ACHN (cell line): ENCODE data around the gene CAPN11.
"Not testable (repeated sequence)": the region's sequence is repeated elsewhere in the genome, so short reads cannot be mapped to it uniquely, and the experiment has no call there.

ENCODE experiments used
- DNase-seq: peaks from one replicate; pipeline ENCODE4 v3.0.0-alpha.2; 2015
- in situ Hi-C: cut with HindIII; loops from 2 replicates; pipeline ENCODE4 v1.10.0; 2017; ENCODE audit warnings: low sequenced_read_pairs, low pct_ligation_motif_present, low pct_unique_long_range_greater_than_20kb

CAPN11 gene

GRCh38 chr6:44176130-44176761 is 17.6 kb downstream of the CAPN11 start:
- in situ Hi-C loops, result no loop called here
- no peak for DNase-seq

GRCh38 chr6:44176762-44177509 is 18.3 kb downstream of the CAPN11 start:
- no peak for DNase-seq
- in situ Hi-C loops, result no loop called here

- in situ Hi-C loops, result no loop called here
- DNase-seq, result no peak
Observed at GRCh38 chr6:44177691-44178423, 19.2 kb downstream of the CAPN11 start.

- no peak for DNase-seq
- in situ Hi-C loops, result no loop called here
Observed at GRCh38 chr6:44178424-44179071, 19.9 kb downstream of the CAPN11 start.

- in situ Hi-C loops, result no loop called here
- no peak for DNase-seq
Observed at GRCh38 chr6:44179072-44179536, 20.5 kb downstream of the CAPN11 start.

- in situ Hi-C loops, result no loop called here
- no peak for DNase-seq
Observed at GRCh38 chr6:44179648-44180047, 21.0 kb downstream of the CAPN11 start.

GRCh38 chr6:44180406-44180805 is 21.8 kb downstream of the CAPN11 start:
- in situ Hi-C loops, result no loop called here
- no peak for DNase-seq

GRCh38 chr6:44180886-44181285 is 22.3 kb downstream of the CAPN11 start:
- in situ Hi-C loops, result no loop called here
- peak; percentile 19 for DNase-seq

- in situ Hi-C loops, DNase-seq: not testable (repeated sequence)
Observed at GRCh38 chr6:44181784-44182183, 23.2 kb downstream of the CAPN11 start.

- DNase-seq, result no peak
- in situ Hi-C loops, result no loop called here
Observed at GRCh38 chr6:44182911-44183390, 24.3 kb downstream of the CAPN11 start.

GRCh38 chr6:44183783-44184182 is 25.2 kb downstream of the CAPN11 start:
- in situ Hi-C loops, result no loop called here
- DNase-seq, result no peak

- DNase-seq, in situ Hi-C loops: not testable (repeated sequence)
Observed at GRCh38 chr6:44185356-44185755, 26.7 kb downstream of the CAPN11 start.

- in situ Hi-C loops, result no loop called here
- DNase-seq, result no peak
Observed at GRCh38 chr6:44185953-44186634, 27.5 kb downstream of the CAPN11 start.

GRCh38 chr6:44186635-44187025 is 28.0 kb downstream of the CAPN11 start:
- in situ Hi-C loops, result no loop called here
- no peak for DNase-seq

- in situ Hi-C loops, result no loop called here
- no peak for DNase-seq
Observed at GRCh38 chr6:44188819-44189218, 30.2 kb downstream of the CAPN11 start.

GRCh38 chr6:44189257-44189656 is 30.6 kb downstream of the CAPN11 start:
- in situ Hi-C loops, result no loop called here

GRCh38 chr6:44190715-44191114 is 32.1 kb downstream of the CAPN11 start:
- in situ Hi-C loops, result no loop called here
- no peak for DNase-seq

More at GRCh38 chr6:44189257-44189656, 30.6 kb downstream of the CAPN11 start:
- DNase-seq, result no peak

GRCh38 chr6:44192428-44193041 is 33.9 kb downstream of the CAPN11 start:
- in situ Hi-C loops, result no loop called here
- no peak for DNase-seq
